HG03460 (cell line): ENCODE data around the gene SPRR2F.

Source experiments
- ATAC-seq: cut with Tn5 transposase; IDR thresholded peaks from one replicate; pipeline ENCODE4 v1.9.1; 2021; ENCODE audit not compliant: unreplicated experiment

The SPRR2F gene

GRCh38 chr1:153072806-153073726 is 40.2 kb downstream of the SPRR2F start:
- no peak for ATAC-seq

- no peak for ATAC-seq
These were observed 41.8 kb downstream of the SPRR2F start, which contains the start of gene SPRR2B for GRCh38 chr1:153071511-153071910. Gene SPRR2B, minus strand, starts transcription at chr1:153071611. Its CDS starts 772 bp downstream, at chr1:153070839.

- ATAC-seq: no peak
These were observed 43.1 kb downstream of the SPRR2F start for GRCh38 chr1:153070243-153070642.
